ENCODE data around the gene DYRK3. TPM values are rescaled to one million over a fixed set of nuclear protein-coding genes. Genes with fewer than 3 reads are reported as not detected.
A peak's percentile ranks its signal among the peaks of the same experiment; 100 is the strongest.

DYRK3 gene
- total and polyA plus RNA-seq, 9 of the 15 experiments (the other 6 are each of a cell fraction or from before 2014, with no cell fraction given): 4.5 to 33.7 (median 25.7) TPM

DNA sequence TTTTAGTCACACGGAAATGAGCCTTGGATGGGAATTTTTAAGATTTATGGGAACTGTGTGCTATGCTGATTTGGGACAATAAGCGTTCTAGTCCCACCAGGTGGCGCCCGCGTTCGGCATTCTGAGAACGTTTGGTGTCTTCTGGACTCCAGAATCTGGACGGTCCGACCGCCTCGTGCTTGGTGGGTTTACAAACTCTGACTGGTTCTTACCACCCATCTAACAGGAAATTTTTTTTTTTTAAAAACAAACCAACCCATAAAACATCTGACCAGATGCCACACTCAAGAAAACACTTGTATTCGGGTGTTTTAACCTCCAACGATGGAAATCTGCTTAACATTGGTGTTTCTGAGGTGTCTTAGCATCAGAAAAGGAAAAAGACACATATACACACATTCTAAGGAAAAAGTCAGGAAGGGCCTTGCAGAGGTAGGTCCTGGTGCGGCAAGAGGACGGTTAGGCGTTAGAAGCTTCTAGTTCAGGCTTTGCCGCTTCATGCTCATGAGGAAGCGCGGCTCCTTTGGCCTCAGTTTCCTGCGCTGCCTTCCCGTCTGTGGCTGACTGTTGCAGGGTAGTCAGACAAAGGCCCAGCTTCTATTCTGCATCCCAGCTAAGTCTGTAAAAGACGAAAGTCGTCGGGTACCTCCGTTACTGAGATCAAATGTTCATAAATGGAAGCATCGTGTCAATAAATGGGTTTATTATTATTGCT is 814 bp upstream of the DYRK3 start (continued):
- TF ChIP-seq, protein P1, sequence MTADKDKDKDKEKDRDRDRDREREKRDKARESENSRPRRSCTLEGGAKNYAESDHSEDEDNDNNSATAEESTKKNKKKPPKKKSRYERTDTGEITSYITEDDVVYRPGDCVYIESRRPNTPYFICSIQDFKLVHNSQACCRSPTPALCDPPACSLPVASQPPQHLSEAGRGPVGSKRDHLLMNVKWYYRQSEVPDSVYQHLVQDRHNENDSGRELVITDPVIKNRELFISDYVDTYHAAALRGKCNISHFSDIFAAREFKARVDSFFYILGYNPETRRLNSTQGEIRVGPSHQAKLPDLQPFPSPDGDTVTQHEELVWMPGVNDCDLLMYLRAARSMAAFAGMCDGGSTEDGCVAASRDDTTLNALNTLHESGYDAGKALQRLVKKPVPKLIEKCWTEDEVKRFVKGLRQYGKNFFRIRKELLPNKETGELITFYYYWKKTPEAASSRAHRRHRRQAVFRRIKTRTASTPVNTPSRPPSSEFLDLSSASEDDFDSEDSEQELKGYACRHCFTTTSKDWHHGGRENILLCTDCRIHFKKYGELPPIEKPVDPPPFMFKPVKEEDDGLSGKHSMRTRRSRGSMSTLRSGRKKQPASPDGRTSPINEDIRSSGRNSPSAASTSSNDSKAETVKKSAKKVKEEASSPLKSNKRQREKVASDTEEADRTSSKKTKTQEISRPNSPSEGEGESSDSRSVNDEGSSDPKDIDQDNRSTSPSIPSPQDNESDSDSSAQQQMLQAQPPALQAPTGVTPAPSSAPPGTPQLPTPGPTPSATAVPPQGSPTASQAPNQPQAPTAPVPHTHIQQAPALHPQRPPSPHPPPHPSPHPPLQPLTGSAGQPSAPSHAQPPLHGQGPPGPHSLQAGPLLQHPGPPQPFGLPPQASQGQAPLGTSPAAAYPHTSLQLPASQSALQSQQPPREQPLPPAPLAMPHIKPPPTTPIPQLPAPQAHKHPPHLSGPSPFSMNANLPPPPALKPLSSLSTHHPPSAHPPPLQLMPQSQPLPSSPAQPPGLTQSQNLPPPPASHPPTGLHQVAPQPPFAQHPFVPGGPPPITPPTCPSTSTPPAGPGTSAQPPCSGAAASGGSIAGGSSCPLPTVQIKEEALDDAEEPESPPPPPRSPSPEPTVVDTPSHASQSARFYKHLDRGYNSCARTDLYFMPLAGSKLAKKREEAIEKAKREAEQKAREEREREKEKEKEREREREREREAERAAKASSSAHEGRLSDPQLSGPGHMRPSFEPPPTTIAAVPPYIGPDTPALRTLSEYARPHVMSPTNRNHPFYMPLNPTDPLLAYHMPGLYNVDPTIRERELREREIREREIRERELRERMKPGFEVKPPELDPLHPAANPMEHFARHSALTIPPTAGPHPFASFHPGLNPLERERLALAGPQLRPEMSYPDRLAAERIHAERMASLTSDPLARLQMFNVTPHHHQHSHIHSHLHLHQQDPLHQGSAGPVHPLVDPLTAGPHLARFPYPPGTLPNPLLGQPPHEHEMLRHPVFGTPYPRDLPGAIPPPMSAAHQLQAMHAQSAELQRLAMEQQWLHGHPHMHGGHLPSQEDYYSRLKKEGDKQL (CRISPR knock-in tag; IDR thresholded peaks at IDR 0.05; ENCODE audit: borderline replicate concordance): no peak
- TF ChIP-seq ZNF239 (CRISPR knock-in tag; IDR thresholded peaks at IDR 0.05): no peak
- no peak for TF ChIP-seq FUS (optimal IDR thresholded peaks at IDR 0.05; ENCODE audit: low read depth, low read length)
- TF ChIP-seq FOXJ3 (CRISPR knock-in tag; IDR thresholded peaks at IDR 0.05): no peak
- TF ChIP-seq U2AF1 (optimal IDR thresholded peaks at IDR 0.05; ENCODE audit: low read depth, low read length): no peak
- no peak; the same call in 1 of the 2 replicates for TF ChIP-seq BCOR (IDR thresholded peaks at IDR 0.05)
- no peak for TF ChIP-seq HEY1 (CRISPR knock-in tag; IDR thresholded peaks at IDR 0.05; ENCODE audit: borderline replicate concordance)
- TF ChIP-seq BRD4 (IDR thresholded peaks at IDR 0.05): no peak
- TF ChIP-seq LEF1 (IDR thresholded peaks at IDR 0.05): peak; percentile 32; the same call in 1 of the 2 replicates
- no peak for TF ChIP-seq CBX3 (IDR thresholded peaks at IDR 0.05; ENCODE audit: borderline replicate concordance in 1 of 2, low read length in 2 of 2)
- no peak for TF ChIP-seq ZNF644 (tag; IDR thresholded peaks at IDR 0.05; ENCODE audit: low read depth)
- no peak for TF ChIP-seq SUPT5H (IDR thresholded peaks at IDR 0.05)
- TF ChIP-seq CREM (IDR thresholded peaks at IDR 0.05; ENCODE audit: low read depth): peak; percentile 27; the same call in 1 of the 2 replicates
- peak; percentile 91; the same call in 1 of the 2 replicates for TF ChIP-seq ARID2 (IDR thresholded peaks at IDR 0.05)
- no peak for TF ChIP-seq ZNF830 (CRISPR knock-in tag; IDR thresholded peaks at IDR 0.05)
- TF ChIP-seq, protein P2, sequence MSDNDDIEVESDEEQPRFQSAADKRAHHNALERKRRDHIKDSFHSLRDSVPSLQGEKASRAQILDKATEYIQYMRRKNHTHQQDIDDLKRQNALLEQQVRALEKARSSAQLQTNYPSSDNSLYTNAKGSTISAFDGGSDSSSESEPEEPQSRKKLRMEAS (CRISPR knock-in tag; IDR thresholded peaks at IDR 0.05): no peak
- TF ChIP-seq ZBTB7A (IDR thresholded peaks at IDR 0.05; ENCODE audit: borderline replicate concordance, control insufficient read depth, low read depth, low read length): no peak
- TF ChIP-seq FOXP1 (CRISPR knock-in tag; IDR thresholded peaks at IDR 0.05): no peak
- TF ChIP-seq SIRT6 (IDR thresholded peaks at IDR 0.05; ENCODE audit: low read depth, low read length): no peak
- peak; percentile 69 for TF ChIP-seq DMBX1 (CRISPR knock-in tag; IDR thresholded peaks at IDR 0.05; ENCODE audit: borderline replicate concordance)
- peak; percentile 57 for TF ChIP-seq CHD4 (IDR thresholded peaks at IDR 0.05; ENCODE audit: insufficient read depth, insufficient replicate concordance, low read depth, low read length, poor library complexity, severe bottlenecking)
- no peak for TF ChIP-seq ELF4 (CRISPR knock-in tag; IDR thresholded peaks at IDR 0.05)
- TF ChIP-seq GABPB1 (CRISPR knock-in tag; IDR thresholded peaks at IDR 0.05): no peak
- TF ChIP-seq RBM22 (IDR thresholded peaks at IDR 0.05; ENCODE audit: low read depth, low read length, poor library complexity, severe bottlenecking): no peak
